KBM-7 (cell line): ENCODE results near the gene IL9R.
"Not testable (repeated sequence)": the region's sequence is repeated elsewhere in the genome, so short reads cannot be mapped to it uniquely, and the experiment has no call there.

Experiments
- DNase-seq: peaks from one replicate; pipeline ENCODE4 v3.0.0-alpha.2; 2015
- in situ Hi-C: fragments of 300-500 bp; cut with MboI; formaldehyde crosslinking; loops from 2 replicates; pipeline ENCODE4 v1.14.3; 2020; ENCODE audit warnings: low sequenced_read_pairs, low pct_unique_long_range_greater_than_20kb, mixed read lengths

IL9R gene

DNA sequence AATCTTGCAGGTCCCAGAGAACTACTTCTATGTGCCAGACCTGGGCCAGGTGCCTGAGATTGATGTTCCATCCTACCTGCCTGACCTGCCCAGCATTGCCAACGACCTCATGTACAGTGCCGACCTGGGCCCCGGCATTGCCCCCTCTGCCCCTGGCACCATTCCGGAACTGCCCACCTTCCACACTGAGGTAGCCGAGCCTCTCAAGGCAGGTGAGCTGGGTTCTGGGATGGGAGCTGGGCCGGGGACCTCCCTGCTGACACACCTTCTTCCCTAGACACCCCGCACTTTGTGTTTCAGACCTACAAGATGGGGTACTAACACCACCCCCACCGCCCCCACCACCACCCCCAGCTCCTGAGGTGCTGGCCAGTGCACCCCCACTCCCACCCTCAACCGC is 25.5 kb downstream of the IL9R start:
- in situ Hi-C loops, DNase-seq: not testable (repeated sequence)

DNA sequence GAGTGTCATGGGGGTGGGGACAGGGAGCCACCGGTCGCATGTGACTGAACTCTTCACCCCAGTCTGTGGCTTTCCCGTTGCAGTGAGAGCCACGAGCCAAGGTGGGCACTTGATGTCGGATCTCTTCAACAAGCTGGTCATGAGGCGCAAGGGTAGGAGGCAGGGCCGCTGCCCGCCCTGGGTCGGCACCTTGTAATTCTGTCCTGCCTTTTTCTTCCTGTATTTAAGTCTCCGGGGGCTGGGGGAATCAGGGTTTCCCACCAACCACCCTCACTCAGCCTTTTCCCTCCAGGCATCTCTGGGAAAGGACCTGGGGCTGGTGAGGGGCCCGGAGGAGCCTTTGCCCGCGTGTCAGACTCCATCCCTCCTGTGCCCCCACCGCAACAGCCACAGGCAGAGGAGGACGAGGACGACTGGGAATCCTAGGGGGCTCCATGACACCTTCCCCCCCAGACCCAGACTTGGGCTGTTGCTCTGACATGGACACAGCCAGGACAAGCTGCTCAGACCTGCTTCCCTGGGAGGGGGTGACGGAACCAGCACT is 27.5 kb downstream of the IL9R start:
- DNase-seq, in situ Hi-C loops: not testable (repeated sequence)

DNA sequence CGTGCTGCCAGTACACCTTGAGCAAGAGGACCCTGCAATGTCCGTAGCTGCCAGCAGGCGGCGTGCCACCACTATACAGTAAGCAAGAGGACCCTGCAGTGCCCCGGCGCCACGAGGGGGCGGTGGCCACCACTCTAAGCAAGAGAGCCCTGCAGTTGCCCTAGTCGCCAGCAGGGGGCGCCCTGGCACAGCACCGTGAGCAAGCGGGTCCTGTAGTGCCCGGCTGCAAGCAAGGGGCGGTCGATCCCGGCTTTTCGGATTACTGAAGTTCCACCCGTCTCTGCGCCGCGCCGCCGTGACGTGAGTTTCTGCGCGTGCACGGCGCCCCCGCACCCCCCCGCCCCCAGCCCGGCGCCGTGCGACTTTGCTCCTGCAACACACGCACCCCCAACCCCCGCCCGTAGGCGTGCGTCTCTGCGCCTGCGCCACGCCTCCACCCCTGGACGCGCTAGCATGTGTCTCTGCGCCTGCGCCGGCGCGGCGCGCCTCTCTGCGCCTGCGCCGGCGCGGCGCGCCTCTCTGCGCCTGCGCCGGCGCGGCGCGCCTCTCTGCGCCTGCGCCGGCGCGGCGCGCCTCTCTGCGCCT is 31.2 kb downstream of the IL9R start:
- in situ Hi-C loops: not testable (repeated sequence)

DNA sequence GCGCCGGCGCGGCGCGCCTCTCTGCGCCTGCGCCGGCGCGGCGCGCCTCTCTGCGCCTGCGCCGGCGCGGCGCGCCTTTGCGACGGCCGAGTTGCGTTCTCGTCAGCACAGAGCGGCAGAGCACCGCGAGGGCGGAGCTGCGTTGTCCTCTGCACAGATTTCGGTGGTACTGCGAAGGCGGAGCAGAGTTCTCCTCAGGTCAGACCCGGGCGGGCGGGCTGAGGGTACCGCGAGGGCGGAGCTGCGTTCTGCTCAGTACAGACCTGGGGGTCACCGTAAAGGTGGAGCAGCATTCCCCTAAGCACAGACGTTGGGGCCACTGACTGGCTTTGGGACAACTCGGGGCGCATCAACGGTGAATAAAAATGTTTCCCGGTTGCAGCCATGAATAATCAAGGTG is 31.8 kb downstream of the IL9R start:
- DNase-seq, in situ Hi-C loops: not testable (repeated sequence)

More for the DNA sequence above, 31.2 kb downstream of the IL9R start:
- not testable (repeated sequence) for DNase-seq

DNA sequence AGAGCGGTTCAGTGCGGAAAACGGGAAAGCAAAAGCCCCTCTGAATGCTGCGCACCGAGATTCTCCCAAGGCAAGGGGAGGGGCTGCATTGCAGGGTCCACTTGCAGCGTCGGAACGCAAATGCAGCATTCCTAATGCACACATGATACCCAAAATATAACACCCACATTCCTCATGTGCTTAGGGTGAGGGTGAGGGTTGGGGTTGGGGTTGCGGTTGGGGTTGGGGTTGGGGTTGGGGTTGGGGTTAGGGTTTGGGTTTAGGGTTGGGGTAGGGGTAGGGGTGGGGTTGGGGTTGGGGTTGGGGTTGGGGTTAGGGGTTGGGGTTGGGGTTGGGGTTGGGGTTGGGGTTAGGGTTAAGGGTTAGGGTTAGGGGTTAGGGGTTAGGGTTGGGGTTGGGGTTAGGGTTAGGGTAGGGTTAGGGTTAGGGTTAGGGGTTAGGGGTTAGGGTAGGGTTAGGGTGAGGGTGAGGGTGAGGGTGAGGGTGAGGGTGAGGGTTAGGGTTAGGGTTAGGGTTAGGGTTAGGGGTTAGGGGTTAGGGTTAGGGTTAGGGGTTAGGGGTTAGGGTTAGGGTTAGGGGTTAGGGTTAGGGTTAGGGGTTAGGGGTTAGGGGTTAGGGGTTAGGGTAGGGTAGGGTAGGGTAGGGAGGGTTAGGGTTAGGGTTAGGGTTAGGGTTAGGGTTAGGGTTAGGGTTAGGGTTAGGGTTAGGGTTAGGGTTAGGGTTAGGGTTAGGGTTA is 32.4 kb downstream of the IL9R start:
- DNase-seq, in situ Hi-C loops: not testable (repeated sequence)

DNA sequence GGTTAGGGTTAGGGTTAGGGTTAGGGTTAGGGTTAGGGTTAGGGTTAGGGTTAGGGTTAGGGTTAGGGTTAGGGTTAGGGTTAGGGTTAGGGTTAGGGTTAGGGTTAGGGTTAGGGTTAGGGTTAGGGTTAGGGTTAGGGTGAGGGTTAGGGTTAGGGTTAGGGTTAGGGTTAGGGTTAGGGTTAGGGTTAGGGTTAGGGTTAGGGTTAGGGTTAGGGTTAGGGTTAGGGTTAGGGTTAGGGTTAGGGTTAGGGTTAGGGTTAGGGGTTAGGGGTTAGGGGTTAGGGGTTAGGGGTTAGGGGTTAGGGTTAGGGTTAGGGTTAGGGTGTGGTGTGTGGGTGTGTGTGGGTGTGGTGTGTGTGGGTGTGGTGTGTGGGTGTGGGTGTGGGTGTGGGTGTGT is 33.0 kb downstream of the IL9R start:
- DNase-seq, in situ Hi-C loops: not testable (repeated sequence)
